Testis (tissue), 2 donors: ENCODE results near the gene CTSW.

Source experiments
- CTCF ChIP-seq, 3 experiments: fragments of 450-650 bp in 2 of 3; fragments of 200-600 bp in 1 of 3; sonication (generic) in 1 of 3; IDR thresholded peaks; one replicate each; pipeline ENCODE4 v1.5.1; 2016 to 2019; ENCODE audit warnings: antibody characterized with exemption in 3 of 3, mild to moderate bottlenecking in 2 of 3, moderate library complexity in 1 of 3
- POLR2A ChIP-seq: fragments of 450-650 bp; IDR thresholded peaks from one replicate; pipeline ENCODE4 v1.6.1; 2017; ENCODE audit warnings: antibody characterized with exemption, mild to moderate bottlenecking, moderate library complexity

DNA sequence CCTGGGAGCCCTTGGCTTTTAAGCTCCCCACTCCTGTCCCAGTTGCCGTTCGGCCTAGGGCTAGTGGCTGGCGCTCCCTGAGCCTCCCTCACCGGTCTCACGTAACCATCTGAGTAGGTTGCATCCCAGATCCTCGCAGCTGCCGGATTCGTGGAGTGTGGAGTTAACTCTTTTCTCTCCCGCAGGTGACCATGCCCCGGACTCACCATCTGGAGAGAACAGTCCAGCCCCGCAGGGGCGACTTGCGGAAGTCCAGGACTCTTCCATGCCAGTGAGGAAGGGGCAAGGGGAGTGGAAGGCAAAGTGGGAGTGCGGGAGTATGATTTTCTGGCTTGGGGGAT lies 18.5 kb upstream of the CTSW start:
- no peak for TF ChIP-seq CTCF (IDR thresholded peaks at IDR 0.05)
- TF ChIP-seq POLR2A = no peak
